Fibroblast of skin of left quadriceps (primary cell): ENCODE data around the gene DENND5B.
A peak's percentile ranks its signal among the peaks of the same experiment; 100 is the strongest.
"Not testable (repeated sequence)": the region's sequence is repeated elsewhere in the genome, so short reads cannot be mapped to it uniquely, and the experiment has no call there.

Experiments used
- DNase-seq, 2 experiments: peaks; one replicate each; pipeline ENCODE4 v3.0.0-alpha.2; 2013; ENCODE audit warnings: low read depth in 2 of 2

DENND5B gene

GRCh38 chr12:31557707-31558106 is 33.2 kb downstream of the DENND5B start:
- no peak for DNase-seq

GRCh38 chr12:31555466-31555865 is 35.5 kb downstream of the DENND5B start:
- not testable (repeated sequence) for DNase-seq

- DNase-seq: not testable (repeated sequence)
Measured at GRCh38 chr12:31550590-31550989, 40.3 kb downstream of the DENND5B start.

- no peak for DNase-seq
Measured at GRCh38 chr12:31536672-31537071, 54.3 kb downstream of the DENND5B start.

GRCh38 chr12:31533470-31533869 is 57.5 kb downstream of the DENND5B start:
- no peak for DNase-seq

- DNase-seq: no peak
Measured at GRCh38 chr12:31531893-31532292, 59.0 kb downstream of the DENND5B start.

- DNase-seq: no peak
Measured at GRCh38 chr12:31528095-31528494, 62.8 kb downstream of the DENND5B start.

- DNase-seq: no peak
Measured at GRCh38 chr12:31527083-31527482, 63.9 kb downstream of the DENND5B start.

GRCh38 chr12:31526158-31526546 is 64.8 kb downstream of the DENND5B start:
- no peak for DNase-seq

GRCh38 chr12:31525496-31526157 is 65.3 kb downstream of the DENND5B start:
- DNase-seq: no peak

GRCh38 chr12:31524791-31525495 is 66.0 kb downstream of the DENND5B start:
- DNase-seq: no peak

GRCh38 chr12:31523306-31523705 is 67.6 kb downstream of the DENND5B start:
- no peak for DNase-seq

- no peak for DNase-seq
Measured at GRCh38 chr12:31522607-31523006, 68.3 kb downstream of the DENND5B start.

- peak in 1 of 2 experiments; percentile 32 for DNase-seq
Measured at GRCh38 chr12:31521964-31522363, 69.0 kb downstream of the DENND5B start.

GRCh38 chr12:31519511-31519910 is 71.4 kb downstream of the DENND5B start:
- no peak for DNase-seq

GRCh38 chr12:31518680-31519227 is 72.2 kb downstream of the DENND5B start:
- peak; percentile 100 for DNase-seq

GRCh38 chr12:31517994-31518393 is 72.9 kb downstream of the DENND5B start:
- no peak for DNase-seq

- DNase-seq: no peak
Measured at GRCh38 chr12:31516702-31517101, 74.2 kb downstream of the DENND5B start.

- no peak for DNase-seq
Measured at GRCh38 chr12:31514912-31515311, 76.0 kb downstream of the DENND5B start.

- DNase-seq: no peak
Measured at GRCh38 chr12:31510034-31510433, 80.9 kb downstream of the DENND5B start.

- DNase-seq: no peak
Measured at GRCh38 chr12:31508436-31509150, 82.3 kb downstream of the DENND5B start.

- DNase-seq: no peak
Measured at GRCh38 chr12:31507966-31508365, 83.0 kb downstream of the DENND5B start.
